PC-9 (cell line): Measurements from ENCODE around the gene ROR2. TPM values are rescaled to one million over a fixed set of nuclear protein-coding genes. Genes with fewer than 3 reads are reported as not detected.

Source experiments
- BruUV-seq: library from RNA; stranded (reverse); fragments of 400-500 nt; replicated peaks from 2 replicates; lab custom pipeline; 2021; lab: Mats Ljungman, UMichigan
- CTCF ChIA-PET: fragments of 300-600 bp; sonication (Branson Sonifier 250); formaldehyde crosslinking; loops from one replicate; lab custom pipeline; 2022; ENCODE audit warnings: antibody characterized with exemption; lab: Charles Lee
- POLR2A ChIA-PET: fragments of 300-600 bp; sonication (Branson Sonifier 250); formaldehyde crosslinking; loops from one replicate; lab custom pipeline; 2022; ENCODE audit warnings: antibody characterized with exemption; ENCODE audit not compliant: unreplicated experiment; lab: Charles Lee
- DNase-seq, 2 experiments: peaks; one replicate each; pipeline versions ENCODE4 v3.0.0 to v3.0.0-alpha.2; 2015 to 2022; ENCODE audit warnings: mixed read lengths in 1 of 2
- H2AFZ ChIP-seq: fragments of 200-600 bp; sonication (generic); 2 replicates; pipeline ENCODE4 v1.8.1; 2017; ENCODE audit warnings: antibody characterized with exemption
- H3F3A ChIP-seq: fragments of 200-600 bp; sonication (generic); 2 replicates; pipeline ENCODE4 v1.8.1; 2017; ENCODE audit warnings: antibody characterized with exemption, mild to moderate bottlenecking, low read depth; ENCODE audit not compliant: insufficient read depth
- H3K27ac ChIP-seq: fragments of 200-600 bp; sonication (generic); 2 replicates; pipeline ENCODE4 v1.6.1; 2016; ENCODE audit warnings: mixed run types
- H3K27me3 ChIP-seq: fragments of 200-600 bp; sonication (generic); 2 replicates; pipeline ENCODE4 v1.6.1; 2016; ENCODE audit warnings: low read depth, mixed run types; ENCODE audit not compliant: insufficient read depth
- H3K36me3 ChIP-seq: fragments of 200-600 bp; sonication (generic); 2 replicates; pipeline ENCODE4 v1.6.1; 2016; ENCODE audit warnings: low read depth, mixed run types
- H3K4me1 ChIP-seq: fragments of 200-600 bp; sonication (generic); replicated peaks from 2 replicates; pipeline ENCODE4 v1.6.1; 2016; ENCODE audit warnings: mixed run types; ENCODE audit not compliant: insufficient read depth
- H3K4me2 ChIP-seq: fragments of 200-600 bp; sonication (generic); 2 replicates; pipeline ENCODE4 v1.6.1; 2017; ENCODE audit warnings: mixed run types
- H3K4me3 ChIP-seq: fragments of 200-600 bp; sonication (generic); 2 replicates; pipeline ENCODE4 v1.6.1; 2016; ENCODE audit warnings: mixed run types
- H3K79me2 ChIP-seq: fragments of 200-600 bp; sonication (generic); 2 replicates; pipeline ENCODE4 v1.6.1; 2017; ENCODE audit warnings: low read depth, mixed run types
- H3K9me2 ChIP-seq: fragments of 200-600 bp; sonication (generic); 2 replicates; pipeline ENCODE4 v1.8.1; 2017; ENCODE audit warnings: mild to moderate bottlenecking; ENCODE audit not compliant: insufficient read depth
- H3K9me3 ChIP-seq: fragments of 200-600 bp; sonication (generic); 2 replicates; pipeline ENCODE4 v1.8.1; 2016; ENCODE audit warnings: low read depth; ENCODE audit not compliant: insufficient read depth
- H4K20me1 ChIP-seq: fragments of 200-600 bp; sonication (generic); 2 replicates; pipeline ENCODE4 v1.8.1; 2017; ENCODE audit not compliant: insufficient read depth
- EZH2 ChIP-seq: fragments of 200-600 bp; sonication (generic); IDR thresholded peaks from 2 replicates; pipeline ENCODE4 v1.8.0; 2017; ENCODE audit warnings: antibody characterized with exemption, low read depth
- intact Hi-C: fragments of 100-400 bp; cut with micrococcal nuclease; formaldehyde crosslinking; loops from one replicate; pipeline ENCODE4 v1.10.0; 2022; ENCODE audit not compliant: unreplicated experiment
- total RNA-seq: library from RNA; stranded (reverse); gene quantifications from 2 replicates; pipeline ENCODE4 v1.2.3, GENCODE V29; 2021
- TF ChIP-seq, protein P1 (sequence below): fragments of 200-600 bp; sonication (generic); conservative IDR thresholded peaks from 2 replicates; pipeline ENCODE4 v1.6.1; 2017; ENCODE audit warnings: mixed run types, antibody characterized with exemption, mild to moderate bottlenecking, moderate library complexity

ROR2 gene
- total RNA-seq, 1 experiment from 2014 or later, result not detected

- Histone ChIP-seq H3K36me3 (no peaks in the 10 kb centered on the region), H3K4me1 (no peaks in the 10 kb centered on the region), H3K9me2 (no peaks in the 10 kb centered on the region), H2AFZ (no peak overlapping the region), H3K9me3 (no peaks in the 10 kb centered on the region), H3K27me3 (peaks cover 28% of the 10 kb centered on the region), H3K4me3 (no peak overlapping the region), H3F3A (no peaks in the 10 kb centered on the region), H3K4me2 (no peak overlapping the region), H3K79me2 (no peaks in the 10 kb centered on the region), H4K20me1 (no peaks in the 10 kb centered on the region), H3K27ac (no peak overlapping the region)
- no TSS peak for BruUV-seq
- TF ChIP-seq, protein P1, sequence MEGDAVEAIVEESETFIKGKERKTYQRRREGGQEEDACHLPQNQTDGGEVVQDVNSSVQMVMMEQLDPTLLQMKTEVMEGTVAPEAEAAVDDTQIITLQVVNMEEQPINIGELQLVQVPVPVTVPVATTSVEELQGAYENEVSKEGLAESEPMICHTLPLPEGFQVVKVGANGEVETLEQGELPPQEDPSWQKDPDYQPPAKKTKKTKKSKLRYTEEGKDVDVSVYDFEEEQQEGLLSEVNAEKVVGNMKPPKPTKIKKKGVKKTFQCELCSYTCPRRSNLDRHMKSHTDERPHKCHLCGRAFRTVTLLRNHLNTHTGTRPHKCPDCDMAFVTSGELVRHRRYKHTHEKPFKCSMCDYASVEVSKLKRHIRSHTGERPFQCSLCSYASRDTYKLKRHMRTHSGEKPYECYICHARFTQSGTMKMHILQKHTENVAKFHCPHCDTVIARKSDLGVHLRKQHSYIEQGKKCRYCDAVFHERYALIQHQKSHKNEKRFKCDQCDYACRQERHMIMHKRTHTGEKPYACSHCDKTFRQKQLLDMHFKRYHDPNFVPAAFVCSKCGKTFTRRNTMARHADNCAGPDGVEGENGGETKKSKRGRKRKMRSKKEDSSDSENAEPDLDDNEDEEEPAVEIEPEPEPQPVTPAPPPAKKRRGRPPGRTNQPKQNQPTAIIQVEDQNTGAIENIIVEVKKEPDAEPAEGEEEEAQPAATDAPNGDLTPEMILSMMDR, result no peak
- intact Hi-C loops, result no loop called here
- POLR2A ChIA-PET, result no interaction called here
- CTCF ChIA-PET, result interaction anchor here (0.6 kb wide), 1 partner anchor 1033 kb away, joined by 3 read pairs; no protein-coding TSS in a partner anchor
- DNase-seq, result no peak
These were observed 559 bp downstream of the ROR2 start for GRCh38 chr9:91949392-91949945.

- TF ChIP-seq EZH2, result no peak
- TF ChIP-seq, protein P1, result no peak
- H3K27me3 ChIP-seq, result peaks cover 35% of the 10 kb centered on the region
- H3K4me1 ChIP-seq, result no peaks in the 10 kb centered on the region
- no peak overlapping the region for H3K4me2 ChIP-seq
- H3K4me3 ChIP-seq, result no peak overlapping the region
- no peak for DNase-seq
- H3K36me3 ChIP-seq, result no peaks in the 10 kb centered on the region
- no peaks in the 10 kb centered on the region for H3K9me3 ChIP-seq
- ChIA-PET CTCF (no interaction called here), POLR2A (no interaction called here)
- no peak overlapping the region for H2AFZ ChIP-seq
- H3K27ac ChIP-seq, result no peak overlapping the region
- H4K20me1 ChIP-seq, result no peaks in the 10 kb centered on the region
- H3K79me2 ChIP-seq, result no peaks in the 10 kb centered on the region
- no peaks in the 10 kb centered on the region for H3F3A ChIP-seq
- no peaks in the 10 kb centered on the region for H3K9me2 ChIP-seq
- intact Hi-C loops, result no loop called here
- BruUV-seq, result no TSS peak
These were observed 1.2 kb downstream of the ROR2 start for GRCh38 chr9:91948597-91949391.

DNA sequence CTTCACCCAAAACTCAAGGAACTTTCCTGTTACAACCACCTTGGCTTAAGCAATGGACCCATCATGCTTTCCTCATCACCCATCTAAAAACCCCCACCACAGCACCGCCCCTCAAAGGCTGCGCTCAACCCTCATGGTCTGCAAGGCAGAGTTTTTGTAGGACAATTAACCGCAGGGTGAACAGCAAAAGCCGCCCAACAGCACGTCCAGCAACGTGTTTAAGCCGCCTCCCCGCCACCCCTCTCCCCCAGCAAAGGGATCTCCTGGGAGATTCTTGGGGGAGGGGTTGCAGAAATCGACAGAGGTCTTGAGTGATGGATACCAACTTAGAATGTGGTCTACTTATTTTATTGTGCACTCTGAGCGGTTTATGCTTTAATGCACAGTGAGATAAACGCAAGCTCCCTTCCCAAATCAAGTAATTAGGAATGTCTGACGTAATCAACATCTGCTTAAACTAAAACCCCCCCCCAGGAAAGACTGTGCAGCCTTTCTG lies 1.9 kb downstream of the ROR2 start:
- Histone ChIP-seq H3K27me3 (peaks cover 38% of the 10 kb centered on the region), H3F3A (no peaks in the 10 kb centered on the region), H3K4me2 (no peak overlapping the region), H3K36me3 (no peaks in the 10 kb centered on the region), H3K9me3 (no peaks in the 10 kb centered on the region), H3K9me2 (no peaks in the 10 kb centered on the region), H3K27ac (no peak overlapping the region), H4K20me1 (no peaks in the 10 kb centered on the region), H2AFZ (no peak overlapping the region), H3K79me2 (no peaks in the 10 kb centered on the region), H3K4me3 (no peak overlapping the region), H3K4me1 (no peaks in the 10 kb centered on the region)
- intact Hi-C loops, result no loop called here
- POLR2A ChIA-PET, result no interaction called here
- TF ChIP-seq, protein P1, result no peak
- no peak for TF ChIP-seq EZH2
- CTCF ChIA-PET, result no interaction called here
- no peak for DNase-seq
- no TSS peak for BruUV-seq
